GM13976 (cell line): ENCODE measurements around the gene NFIA.

Experiments used
- DNase-seq: peaks from one replicate; pipeline ENCODE4 v3.0.0; 2012; ENCODE audit warnings: low spot score
- CTCF ChIP-seq: IDR thresholded peaks from 2 replicates; pipeline ENCODE4 v1.5.1; 2012; ENCODE audit warnings: borderline replicate concordance, mild to moderate bottlenecking; ENCODE audit not compliant: insufficient read depth; ENCODE audit errors: extremely low read depth, missing control alignments, control extremely low read depth
- in situ Hi-C: fragments of 300-500 bp; cut with MboI; formaldehyde crosslinking; loops from one replicate; pipeline ENCODE4 v1.12.0; 2022; ENCODE audit warnings: low sequenced_read_pairs, mixed read lengths, inconsistent platforms; ENCODE audit not compliant: unreplicated experiment

NFIA gene

GRCh38 chr1:61504852-61505390, 422.6 kb downstream of the NFIA start:
- no peak for DNase-seq
- in situ Hi-C loops: no loop called here
- no peak for TF ChIP-seq CTCF

DNA sequence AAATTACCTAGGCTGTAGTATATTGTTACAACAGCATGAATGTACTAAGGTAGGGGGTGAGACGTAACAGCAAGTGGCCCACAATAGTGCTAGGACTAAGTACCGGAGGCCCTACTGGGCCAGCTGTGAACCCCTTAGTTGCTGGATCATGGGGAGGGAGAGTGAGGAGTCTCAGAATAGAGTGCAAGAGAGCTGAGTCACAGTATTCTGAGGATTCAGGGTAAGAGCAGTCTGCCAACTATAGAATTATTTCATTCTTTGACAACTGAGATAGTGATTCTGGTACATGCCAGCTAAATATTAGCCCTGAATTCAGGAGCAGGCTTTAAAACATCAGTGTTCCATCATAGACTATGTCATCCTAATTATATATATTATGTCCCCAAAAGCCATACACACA, 423.9 kb downstream of the NFIA start:
- no peak for DNase-seq
- TF ChIP-seq CTCF: no peak
- in situ Hi-C loops: no loop called here

GRCh38 chr1:61506944-61507500, 424.7 kb downstream of the NFIA start:
- DNase-seq: no peak
- TF ChIP-seq CTCF: no peak
- in situ Hi-C loops: no loop called here
